GM12878 (cell line): Measurements from ENCODE around the gene TM4SF4. TPM values are rescaled to one million over a fixed set of nuclear protein-coding genes. Genes with fewer than 3 reads are reported as not detected.
A peak's percentile ranks its signal among the peaks of the same experiment; 100 is the strongest.
"Not testable (repeated sequence)": the region's sequence is repeated elsewhere in the genome, so short reads cannot be mapped to it uniquely, and the experiment has no call there.

ENCODE experiments used
- ATAC-seq: fragments of 200-7000 bp; cut with Tn5 transposase; 3 replicates; pipeline ENCODE4 v1.9.1; 2020; ENCODE audit warnings: mild to moderate bottlenecking, moderate library complexity
- BruUV-seq: library from RNA; stranded (reverse); fragments of 400-500 nt; replicated peaks from 2 replicates; lab custom pipeline; 2021; lab: Mats Ljungman, UMichigan
- CTCF ChIA-PET: fragments of 300-600 bp; sonication (Branson Sonifier 250); formaldehyde crosslinking; extraction: SDS; loops from one replicate; lab custom pipeline; 2021; ENCODE audit warnings: inconsistent platforms; lab: Yijun Ruan, JAX
- POLR2A ChIA-PET: fragments of 350-600 bp; formaldehyde crosslinking; extraction: SDS; loops from one replicate; lab custom pipeline; 2021; ENCODE audit warnings: inconsistent platforms; lab: Charles Lee
- RAD21 ChIA-PET: fragments of 300-600 bp; sonication (Branson Sonifier 250); formaldehyde crosslinking; loops from one replicate; lab custom pipeline; 2023; ENCODE audit warnings: antibody characterized with exemption; ENCODE audit not compliant: unreplicated experiment; lab: Charles Lee
- SMC1A ChIA-PET: fragments of 300-600 bp; sonication (Branson Sonifier 250); formaldehyde crosslinking; loops from one replicate; lab custom pipeline; 2023; ENCODE audit not compliant: unreplicated experiment, uncharacterized antibody; lab: Charles Lee
- DNase-seq: peaks from one replicate; pipeline ENCODE4 v3.0.0-alpha.2; 2011; ENCODE audit warnings: low read depth, low spot score
- FAIRE-seq: peaks from 3 replicates; lab custom pipeline; 2011; peaks lifted over from hg19 to GRCh38; lab: Jason Lieb, UNC
- H2AFZ ChIP-seq: 2 replicates; pipeline ENCODE4 v1.6.0; 2011; ENCODE audit warnings: low read depth, low read length, control low read depth; ENCODE audit not compliant: control insufficient read depth
- H3K27ac ChIP-seq: 2 replicates; pipeline ENCODE4 v1.5.1; 2011; ENCODE audit warnings: control low read depth; ENCODE audit not compliant: control insufficient read depth, insufficient read depth
- H3K27me3 ChIP-seq, 2 experiments: replicated peaks in 1 of 2; 2 replicates each; pipeline versions ENCODE4 v1.6.0 to v1.6.1; 2011; ENCODE audit warnings: low read length in 1 of 2; ENCODE audit not compliant: control insufficient read depth in 2 of 2, insufficient read depth in 2 of 2
- H3K36me3 ChIP-seq, 2 experiments: 2 replicates each; pipeline ENCODE4 v1.5.1; 2011; ENCODE audit warnings: low read length in 1 of 2; ENCODE audit not compliant: control insufficient read depth in 2 of 2, insufficient read depth in 2 of 2
- H3K4me1 ChIP-seq: 2 replicates; pipeline ENCODE4 v1.6.1; 2011; ENCODE audit warnings: mild to moderate bottlenecking, low read length, moderate library complexity, mixed read lengths; ENCODE audit not compliant: control insufficient read depth, insufficient read depth
- H3K4me2 ChIP-seq: 2 replicates; pipeline ENCODE4 v1.6.0; 2011; ENCODE audit warnings: control low read depth; ENCODE audit not compliant: control insufficient read depth, insufficient read depth
- H3K4me3 ChIP-seq: fragments of 200-600 bp; sonication (generic); 2 replicates; pipeline ENCODE4 v1.5.1; 2016
- H3K79me2 ChIP-seq: 2 replicates; pipeline ENCODE4 v1.6.0; 2011; ENCODE audit warnings: low read length; ENCODE audit not compliant: control insufficient read depth, insufficient read depth
- H3K9ac ChIP-seq: 2 replicates; pipeline ENCODE4 v1.8.0; 2011; ENCODE audit warnings: low read length, control low read depth, mixed read lengths; ENCODE audit not compliant: control insufficient read depth, insufficient read depth
- H3K9me3 ChIP-seq: replicated peaks from 3 replicates; pipeline ENCODE4 v1.5.1; 2011; ENCODE audit warnings: mild to moderate bottlenecking, low read length; ENCODE audit not compliant: control insufficient read depth, insufficient read depth
- H4K20me1 ChIP-seq: 2 replicates; pipeline ENCODE4 v1.6.0; 2011; ENCODE audit not compliant: control insufficient read depth, insufficient read depth
- SPI1 ChIP-seq: IDR thresholded peaks from 2 replicates; pipeline ENCODE4 v1.6.1; 2011; ENCODE audit warnings: low read depth, mild to moderate bottlenecking, low read length, moderate library complexity, borderline replicate concordance; ENCODE audit not compliant: insufficient read depth
- WGBS: methylation state at CpG from one replicate; pipeline ENCODE4 v1.1.6; 2016; ENCODE audit warnings: low lambda C conversion rate; ENCODE audit not compliant: insufficient replicate concordance, insufficient coverage; ENCODE audit errors: missing lambda C conversion rate; 5-methylcytosine and 5-hydroxymethylcytosine counted together
- in situ Hi-C: fragments of 300-500 bp; cut with MboI; formaldehyde crosslinking; loops from 9 replicates; pipeline ENCODE4 v1.14.3; 2018; ENCODE audit warnings: mixed read lengths
- intact Hi-C: fragments of 100-400 bp; cut with micrococcal nuclease; formaldehyde crosslinking; loops from one replicate; pipeline ENCODE4 v1.14.2; 2022; ENCODE audit not compliant: unreplicated experiment
- polyA plus RNA-seq, 11 experiments: library from polyadenylated mRNA; depleted of rRNA in 4 of 11; unstranded in 6 of 11; stranded (reverse) in 5 of 11; fragments of >200 nt; fragmentation: Nextera tagmentation in 4 of 11; fragmentation: Illumina TruSeq in 1 of 11; extraction: Ambion mirVana in 4 of 11; extraction: Trizol in 1 of 11; gene quantifications; 1 replicate in 1 of 11; 2 replicates in 10 of 11; pipeline versions ENCODE4 v1.2.1 to v1.2.3, GENCODE V29; 2011 to 2016; ENCODE audit warnings: inconsistent platforms in 2 of 11, missing spikeins in 2 of 11, low read depth in 1 of 11
- total RNA-seq, 4 experiments: library from RNA; depleted of rRNA in 3 of 4; stranded (reverse); fragments of >200 nt in 3 of 4; fragmentation: Illumina TruSeq in 1 of 4; extraction: Trizol in 1 of 4; gene quantifications; 2 replicates each; pipeline versions ENCODE4 v1.2.1 to v1.2.3, GENCODE V29; 2013 to 2021
- TF ChIP-seq, protein P1 (sequence below): fragments of 450-650 bp; IDR thresholded peaks from 2 replicates; pipeline ENCODE4 v1.6.1; 2017; ENCODE audit warnings: mild to moderate bottlenecking, moderate library complexity

The TM4SF4 gene
- total and polyA plus RNA-seq, 10 of the 15 experiments (the other 5 are each of a cell fraction or from before 2014, with no cell fraction given) = 0.06 to 1.3 TPM; not detected in 8

DNA sequence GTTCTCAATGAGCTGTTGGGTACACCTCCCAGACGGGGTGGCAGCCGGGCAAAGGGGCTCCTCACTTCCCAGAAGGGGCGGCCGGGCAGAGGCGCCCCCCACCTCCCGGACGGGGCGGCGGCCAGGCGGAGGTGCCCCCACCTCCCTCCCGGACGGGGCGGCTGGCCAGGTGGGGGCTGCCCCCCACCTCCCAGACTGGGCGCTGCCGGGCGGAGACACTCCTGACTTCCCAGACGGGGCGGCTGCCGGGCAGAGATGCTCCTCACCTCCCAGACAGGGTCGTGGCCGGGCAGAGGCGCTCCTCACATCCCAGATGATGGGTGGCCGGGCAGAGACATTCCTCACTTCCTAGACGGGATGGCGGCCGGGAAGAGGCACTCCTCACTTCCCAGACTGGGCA lies 29.6 kb upstream of the TM4SF4 start:
- H3K4me1 ChIP-seq, CTCF ChIA-PET, DNase-seq, H3K27ac ChIP-seq, in situ Hi-C loops, H3K9me3 ChIP-seq, SMC1A ChIA-PET, BruUV-seq, H2AFZ ChIP-seq, ATAC-seq, H3K79me2 ChIP-seq, RAD21 ChIA-PET, intact Hi-C loops, FAIRE-seq, POLR2A ChIA-PET, H3K9ac ChIP-seq, H3K4me2 ChIP-seq, H3K27me3 ChIP-seq, H3K36me3 ChIP-seq, H3K4me3 ChIP-seq, H4K20me1 ChIP-seq: not testable (repeated sequence)
- whole genome bisulfite sequencing = 91% methylated on average over 11 of the region's 26 CpGs

DNA sequence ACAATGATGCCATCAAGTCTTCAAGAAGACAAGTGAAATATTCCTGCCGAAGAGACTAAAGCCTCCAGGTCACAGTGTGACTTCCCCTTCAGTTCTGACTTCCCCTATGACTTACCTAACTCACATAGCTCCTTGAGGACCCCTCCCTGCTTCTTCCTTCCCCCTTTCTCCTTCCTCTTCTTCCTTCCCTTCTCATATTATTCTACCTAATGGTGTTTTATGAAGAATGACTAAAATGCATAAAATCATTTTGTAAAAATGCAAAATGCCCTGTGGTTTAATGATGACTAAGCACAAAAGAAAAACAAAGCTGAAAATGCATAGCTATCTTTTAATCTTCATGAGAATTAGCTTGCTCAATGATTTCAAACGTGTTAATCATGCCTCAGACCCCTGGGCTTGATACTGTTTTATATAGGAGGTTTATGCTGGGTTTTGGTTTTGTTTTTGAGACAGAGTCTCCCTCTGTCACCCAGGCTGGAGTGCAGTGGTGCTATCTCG lies 26.1 kb upstream of the TM4SF4 start:
- DNase-seq = no peak
- H3K4me2 ChIP-seq = no peak overlapping the region
- H2AFZ ChIP-seq = no peak overlapping the region; the same call in 1 of the 2 replicates
- ChIA-PET CTCF (interaction anchor here (0.6 to 1.7 kb wide), 5 partner anchors 11 to 101 kb away, joined by 3 to 5 read pairs (median 3); no protein-coding TSS in a partner anchor), RAD21 (interaction anchor here (0.8 to 1.5 kb wide), 2 partner anchors 18 to 26 kb away, joined by 3 read pairs; no protein-coding TSS in a partner anchor), SMC1A (interaction anchor here (1.0 to 1.9 kb wide), 8 partner anchors 12 to 366 kb away, joined by 3 to 6 read pairs (median 3); no protein-coding TSS in a partner anchor), POLR2A (interaction anchor here (0.7 to 1.0 kb wide), 3 partner anchors 31 to 35 kb away, joined by 3 to 4 read pairs (median 3); no protein-coding TSS in a partner anchor)
- H3K27me3 ChIP-seq = no peaks in the 10 kb centered on the region
- H3K27ac ChIP-seq = no peak overlapping the region
- peaks cover 6% of the 10 kb centered on the region for H3K9me3 ChIP-seq
- no peaks in the 10 kb centered on the region for H3K79me2 ChIP-seq
- no peaks in the 10 kb centered on the region for H3K36me3 ChIP-seq
- TF ChIP-seq, protein P1, sequence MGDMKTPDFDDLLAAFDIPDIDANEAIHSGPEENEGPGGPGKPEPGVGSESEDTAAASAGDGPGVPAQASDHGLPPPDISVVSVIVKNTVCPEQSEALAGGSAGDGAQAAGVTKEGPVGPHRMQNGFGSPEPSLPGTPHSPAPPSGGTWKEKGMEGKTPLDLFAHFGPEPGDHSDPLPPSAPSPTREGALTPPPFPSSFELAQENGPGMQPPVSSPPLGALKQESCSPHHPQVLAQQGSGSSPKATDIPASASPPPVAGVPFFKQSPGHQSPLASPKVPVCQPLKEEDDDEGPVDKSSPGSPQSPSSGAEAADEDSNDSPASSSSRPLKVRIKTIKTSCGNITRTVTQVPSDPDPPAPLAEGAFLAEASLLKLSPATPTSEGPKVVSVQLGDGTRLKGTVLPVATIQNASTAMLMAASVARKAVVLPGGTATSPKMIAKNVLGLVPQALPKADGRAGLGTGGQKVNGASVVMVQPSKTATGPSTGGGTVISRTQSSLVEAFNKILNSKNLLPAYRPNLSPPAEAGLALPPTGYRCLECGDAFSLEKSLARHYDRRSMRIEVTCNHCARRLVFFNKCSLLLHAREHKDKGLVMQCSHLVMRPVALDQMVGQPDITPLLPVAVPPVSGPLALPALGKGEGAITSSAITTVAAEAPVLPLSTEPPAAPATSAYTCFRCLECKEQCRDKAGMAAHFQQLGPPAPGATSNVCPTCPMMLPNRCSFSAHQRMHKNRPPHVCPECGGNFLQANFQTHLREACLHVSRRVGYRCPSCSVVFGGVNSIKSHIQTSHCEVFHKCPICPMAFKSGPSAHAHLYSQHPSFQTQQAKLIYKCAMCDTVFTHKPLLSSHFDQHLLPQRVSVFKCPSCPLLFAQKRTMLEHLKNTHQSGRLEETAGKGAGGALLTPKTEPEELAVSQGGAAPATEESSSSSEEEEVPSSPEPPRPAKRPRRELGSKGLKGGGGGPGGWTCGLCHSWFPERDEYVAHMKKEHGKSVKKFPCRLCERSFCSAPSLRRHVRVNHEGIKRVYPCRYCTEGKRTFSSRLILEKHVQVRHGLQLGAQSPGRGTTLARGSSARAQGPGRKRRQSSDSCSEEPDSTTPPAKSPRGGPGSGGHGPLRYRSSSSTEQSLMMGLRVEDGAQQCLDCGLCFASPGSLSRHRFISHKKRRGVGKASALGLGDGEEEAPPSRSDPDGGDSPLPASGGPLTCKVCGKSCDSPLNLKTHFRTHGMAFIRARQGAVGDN = no peak
- TF ChIP-seq SPI1 = peak; percentile 27; the same call in 1 of the 2 replicates
- no TSS peak for BruUV-seq
- intact Hi-C loops (no loop called here), in situ Hi-C loops (no loop called here)
- peak; percentile 51 for ATAC-seq
- no peaks in the 10 kb centered on the region for H4K20me1 ChIP-seq
- H3K9ac ChIP-seq = no peak overlapping the region
- no peaks in the 10 kb centered on the region for H3K4me1 ChIP-seq
- peak; percentile 64 for FAIRE-seq
- H3K4me3 ChIP-seq = no peak overlapping the region
- WGBS = 21% methylated on average over 3 of the region's 3 CpGs
